Activated naive CD4-positive, alpha-beta T cell treated with anti-CD3 and anti-CD28 coated beads, Interleukin-2, amount 10 ng/mL, durations not matched to agents 7 days and 5 days (primary cell): ENCODE measurements around the gene SLC6A11.

ENCODE experiments used
- CTCF ChIA-PET: fragments of 350-600 bp; sonication (Branson Sonifier 250); formaldehyde crosslinking; loops from one replicate; lab custom pipeline; 2021; ENCODE audit warnings: antibody characterized with exemption; lab: Charles Lee
- DNase-seq: peaks from one replicate; pipeline ENCODE4 v3.0.0-alpha.2; 2020
- H3K27ac Mint-ChIP-seq: one replicate; pipeline ENCODE4 v1.8.0; 2021; ENCODE audit warnings: mild to moderate bottlenecking, moderate library complexity, mixed read lengths
- H3K27me3 Mint-ChIP-seq: one replicate; pipeline ENCODE4 v1.8.0; 2021; ENCODE audit warnings: mild to moderate bottlenecking, mixed read lengths
- H3K36me3 Mint-ChIP-seq: one replicate; pipeline ENCODE4 v1.8.0; 2021; ENCODE audit warnings: mixed read lengths
- H3K4me1 Mint-ChIP-seq: one replicate; pipeline ENCODE4 v1.8.0; 2021; ENCODE audit warnings: mixed read lengths
- H3K4me3 Mint-ChIP-seq: one replicate; pipeline ENCODE4 v1.8.0; 2021; ENCODE audit warnings: mild to moderate bottlenecking, moderate library complexity, mixed read lengths
- H3K9me3 Mint-ChIP-seq: one replicate; pipeline ENCODE4 v1.8.0; 2021; ENCODE audit warnings: mixed read lengths

SLC6A11 gene

DNA sequence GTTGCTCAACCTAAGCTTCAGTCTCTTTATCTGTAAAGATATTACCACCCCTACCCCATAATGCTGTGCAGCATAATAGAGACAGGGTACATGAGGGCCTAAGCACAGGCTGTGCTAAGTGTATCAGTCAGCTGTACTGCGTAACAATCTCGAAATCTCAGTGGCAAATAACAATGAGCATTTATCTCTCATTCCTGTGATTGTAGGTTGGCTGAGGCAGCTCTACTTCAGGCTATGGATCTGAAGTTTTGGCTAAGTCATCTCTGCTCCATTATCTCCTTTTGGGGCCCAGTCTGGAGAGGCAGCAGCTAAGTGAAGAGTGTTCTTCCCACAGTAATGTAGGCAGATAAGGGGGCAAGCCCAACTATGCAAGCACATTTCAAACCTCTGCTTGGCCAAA, 7.1 kb upstream of the SLC6A11 start:
- no peak overlapping the region for H3K4me3 Mint-ChIP-seq
- H3K36me3 Mint-ChIP-seq = no peaks in the 10 kb centered on the region
- H3K9me3 Mint-ChIP-seq = no peaks in the 10 kb centered on the region
- peaks cover 19% of the 10 kb centered on the region for H3K27me3 Mint-ChIP-seq
- CTCF ChIA-PET = interaction anchor here (1.5 kb wide), 1 partner anchor 51 kb away, joined by 3 read pairs; no protein-coding TSS in a partner anchor
- H3K27ac Mint-ChIP-seq = no peak overlapping the region
- DNase-seq = no peak
- no peaks in the 10 kb centered on the region for H3K4me1 Mint-ChIP-seq

DNA sequence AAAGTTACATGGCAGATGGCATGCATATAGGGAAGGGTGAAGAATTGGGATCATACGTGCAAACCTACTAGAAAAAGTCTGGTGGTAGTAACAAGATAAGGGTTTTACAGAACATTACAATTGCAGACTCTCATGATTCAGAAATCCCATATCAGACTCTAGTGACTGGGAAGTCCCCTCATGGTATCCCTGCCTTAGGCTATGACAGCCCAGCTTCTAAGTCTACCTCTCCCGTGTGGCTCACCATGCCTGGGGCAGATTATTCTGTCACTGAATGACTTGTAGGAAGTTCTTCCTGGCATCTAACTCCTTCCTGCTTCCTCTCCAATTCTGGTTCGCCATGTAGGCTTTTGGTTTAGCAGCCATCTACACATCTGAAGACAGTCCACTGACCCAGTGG, 5.7 kb upstream of the SLC6A11 start:
- no peak overlapping the region for H3K27ac Mint-ChIP-seq
- no peaks in the 10 kb centered on the region for H3K9me3 Mint-ChIP-seq
- H3K36me3 Mint-ChIP-seq = no peaks in the 10 kb centered on the region
- H3K27me3 Mint-ChIP-seq = peaks cover 30% of the 10 kb centered on the region
- no peaks in the 10 kb centered on the region for H3K4me1 Mint-ChIP-seq
- H3K4me3 Mint-ChIP-seq = no peak overlapping the region
- DNase-seq = no peak
- CTCF ChIA-PET = no interaction called here

GRCh38 chr3:10813425-10813824, 2.6 kb upstream of the SLC6A11 start:
- no peak overlapping the region for H3K4me3 Mint-ChIP-seq

GRCh38 chr3:10814623-10815022, 1.4 kb upstream of the SLC6A11 start:
- no peaks in the 10 kb centered on the region for H3K36me3 Mint-ChIP-seq
- no peak overlapping the region for H3K4me3 Mint-ChIP-seq
- no peaks in the 10 kb centered on the region for H3K9me3 Mint-ChIP-seq
- H3K4me1 Mint-ChIP-seq = no peaks in the 10 kb centered on the region
- H3K27me3 Mint-ChIP-seq = peaks cover 42% of the 10 kb centered on the region
- DNase-seq = no peak
- CTCF ChIA-PET = no interaction called here
- H3K27ac Mint-ChIP-seq = no peak overlapping the region

More at GRCh38 chr3:10813425-10813824, 2.6 kb upstream of the SLC6A11 start:
- H3K27me3 Mint-ChIP-seq = peaks cover 42% of the 10 kb centered on the region
- H3K36me3 Mint-ChIP-seq = no peaks in the 10 kb centered on the region
- H3K9me3 Mint-ChIP-seq = no peaks in the 10 kb centered on the region
- no peak for DNase-seq
- H3K27ac Mint-ChIP-seq = no peak overlapping the region
- CTCF ChIA-PET = no interaction called here
- H3K4me1 Mint-ChIP-seq = no peaks in the 10 kb centered on the region

DNA sequence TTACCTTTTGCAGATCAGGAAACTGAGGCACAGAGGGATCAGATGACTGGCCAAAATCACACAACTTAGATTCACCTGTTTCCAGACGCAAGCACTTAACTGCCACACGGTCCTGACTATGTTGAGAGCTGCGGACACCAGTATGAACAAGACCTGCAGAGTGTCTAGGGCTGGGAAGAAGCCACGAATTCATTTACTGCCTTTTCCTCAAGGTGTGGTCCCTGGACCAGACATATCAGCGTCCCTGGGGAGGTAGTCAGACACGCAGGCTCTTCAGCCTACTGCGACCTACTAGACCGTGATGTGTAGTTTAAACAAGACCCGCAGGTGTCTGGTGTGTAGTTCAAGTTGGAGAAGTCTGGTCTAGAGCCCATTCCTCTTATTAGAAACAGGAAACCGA, 541 bp upstream of the SLC6A11 start:
- Mint-ChIP-seq H3K27ac (no peak overlapping the region), H3K36me3 (no peaks in the 10 kb centered on the region), H3K27me3 (peaks cover 46% of the 10 kb centered on the region), H3K4me1 (no peaks in the 10 kb centered on the region), H3K9me3 (no peaks in the 10 kb centered on the region), H3K4me3 (no peak overlapping the region)
- DNase-seq = no peak
- CTCF ChIA-PET = no interaction called here

DNA sequence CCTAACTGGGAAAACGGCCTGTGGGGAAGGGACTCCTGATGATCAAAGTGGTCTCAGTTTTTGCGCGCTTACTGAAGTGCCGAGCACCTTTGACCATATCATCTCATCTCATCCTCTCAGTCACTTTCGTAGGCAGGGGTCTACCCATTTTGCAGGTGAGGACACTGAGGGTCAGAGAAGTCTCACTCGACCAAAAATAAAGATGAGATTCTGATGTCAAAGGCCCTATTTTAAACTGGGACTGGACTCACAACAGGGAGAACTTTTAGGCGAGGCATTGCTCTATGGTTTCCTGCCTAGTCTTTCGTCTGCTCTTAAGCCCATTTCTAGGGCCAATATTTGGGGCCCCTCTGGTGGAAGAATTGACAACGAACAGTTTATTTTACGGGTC, 830 bp downstream of the SLC6A11 start:
- DNase-seq = no peak
- Mint-ChIP-seq H3K9me3 (no peaks in the 10 kb centered on the region), H3K4me3 (no peak overlapping the region), H3K27ac (no peak overlapping the region), H3K36me3 (no peaks in the 10 kb centered on the region), H3K4me1 (no peaks in the 10 kb centered on the region), H3K27me3 (peaks cover 43% of the 10 kb centered on the region)
- CTCF ChIA-PET = no interaction called here

DNA sequence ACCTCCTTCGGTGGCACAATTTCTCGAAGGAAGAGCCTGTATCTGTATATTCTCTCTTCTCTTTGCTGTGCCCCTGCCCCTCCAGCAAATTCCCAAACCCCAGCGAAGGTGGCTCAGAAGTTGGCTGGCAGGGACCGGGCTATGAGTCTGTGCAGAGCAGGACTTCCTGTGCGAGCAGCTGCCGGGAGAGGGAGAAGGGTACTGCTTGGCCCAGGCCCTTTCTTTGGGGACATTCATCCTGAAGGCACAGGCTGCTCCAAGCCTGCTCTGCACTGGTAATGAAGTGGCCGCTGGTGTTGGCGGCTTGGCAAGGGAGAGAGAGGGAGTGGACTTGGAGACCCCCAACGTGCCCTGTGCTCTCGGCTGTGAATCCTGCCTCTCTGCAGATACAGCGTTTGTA, 1.5 kb downstream of the SLC6A11 start:
- Mint-ChIP-seq H3K9me3 (no peaks in the 10 kb centered on the region), H3K27ac (no peak overlapping the region), H3K27me3 (peaks cover 43% of the 10 kb centered on the region), H3K36me3 (no peaks in the 10 kb centered on the region), H3K4me1 (no peaks in the 10 kb centered on the region), H3K4me3 (no peak overlapping the region)
- DNase-seq = no peak
- CTCF ChIA-PET = no interaction called here

- no peak for DNase-seq
- Mint-ChIP-seq H3K36me3 (no peaks in the 10 kb centered on the region), H3K27me3 (peaks cover 16% of the 10 kb centered on the region), H3K4me1 (no peaks in the 10 kb centered on the region), H3K9me3 (no peaks in the 10 kb centered on the region), H3K4me3 (no peak overlapping the region), H3K27ac (no peak overlapping the region)
- CTCF ChIA-PET = no interaction called here
These were observed 6.0 kb downstream of the SLC6A11 start for GRCh38 chr3:10822055-10822454.

DNA sequence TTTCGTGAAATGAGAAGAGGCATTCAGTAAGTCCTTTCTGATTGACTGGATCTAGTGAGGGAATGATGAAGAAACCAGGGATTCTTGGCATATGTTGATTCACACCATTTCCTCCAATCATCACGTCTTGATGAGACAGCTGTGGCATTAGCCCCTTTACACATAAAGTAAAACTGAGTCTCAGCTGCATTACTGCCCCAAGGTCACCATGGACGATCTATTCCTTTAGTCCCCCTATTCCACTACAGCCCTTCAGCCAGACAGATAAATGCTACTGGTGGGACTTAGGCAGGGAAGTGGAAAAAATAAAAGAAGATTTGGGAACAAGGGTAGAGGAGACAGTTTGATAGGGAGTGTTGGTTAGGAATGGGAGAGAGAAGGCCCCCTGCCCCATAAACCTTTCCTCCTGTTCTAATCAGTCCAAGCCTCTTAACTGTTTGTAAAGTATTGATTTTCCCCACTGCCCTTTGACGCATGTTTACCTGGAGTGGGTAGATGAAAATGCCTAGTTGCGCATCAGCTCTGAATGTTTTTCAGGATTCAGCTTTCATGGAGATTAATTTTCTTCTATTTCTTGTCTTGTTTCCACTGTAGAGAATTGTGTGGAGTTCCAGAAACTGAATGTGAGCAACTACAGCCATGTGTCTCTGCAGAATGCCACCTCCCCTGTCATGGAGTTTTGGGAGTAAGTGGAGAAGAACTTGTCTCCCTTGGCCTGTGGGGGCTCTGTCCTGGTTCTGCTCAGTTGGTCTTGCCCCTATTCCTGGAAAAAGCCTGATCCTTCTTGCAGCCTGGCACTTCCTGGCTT, 6.9 kb downstream of the SLC6A11 start:
- Mint-ChIP-seq H3K27ac (no peak overlapping the region), H3K4me1 (no peaks in the 10 kb centered on the region), H3K4me3 (no peak overlapping the region), H3K36me3 (no peaks in the 10 kb centered on the region), H3K9me3 (no peaks in the 10 kb centered on the region), H3K27me3 (peaks cover 13% of the 10 kb centered on the region)
- DNase-seq = no peak
- CTCF ChIA-PET = no interaction called here

DNA sequence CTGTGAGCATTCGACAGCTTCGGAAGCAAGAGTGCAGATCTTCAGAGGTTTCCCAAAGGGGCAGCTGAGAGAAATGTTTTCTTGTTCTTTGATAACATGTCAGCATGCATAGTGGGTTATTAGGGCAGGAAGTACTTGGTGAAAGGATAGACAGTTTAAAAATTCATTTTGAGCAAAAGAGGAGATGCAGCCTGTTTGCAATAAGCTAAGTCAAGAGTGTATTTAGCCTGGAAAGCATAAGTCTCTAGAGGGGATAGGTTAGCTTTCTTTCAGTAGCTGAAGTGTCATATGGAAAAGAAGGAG, 7.4 kb downstream of the SLC6A11 start:
- H3K27me3 Mint-ChIP-seq = peaks cover 13% of the 10 kb centered on the region
- CTCF ChIA-PET = no interaction called here
- H3K9me3 Mint-ChIP-seq = no peaks in the 10 kb centered on the region
- H3K4me1 Mint-ChIP-seq = no peaks in the 10 kb centered on the region
- no peak overlapping the region for H3K4me3 Mint-ChIP-seq
- H3K27ac Mint-ChIP-seq = no peak overlapping the region
- DNase-seq = no peak
- H3K36me3 Mint-ChIP-seq = no peaks in the 10 kb centered on the region

DNA sequence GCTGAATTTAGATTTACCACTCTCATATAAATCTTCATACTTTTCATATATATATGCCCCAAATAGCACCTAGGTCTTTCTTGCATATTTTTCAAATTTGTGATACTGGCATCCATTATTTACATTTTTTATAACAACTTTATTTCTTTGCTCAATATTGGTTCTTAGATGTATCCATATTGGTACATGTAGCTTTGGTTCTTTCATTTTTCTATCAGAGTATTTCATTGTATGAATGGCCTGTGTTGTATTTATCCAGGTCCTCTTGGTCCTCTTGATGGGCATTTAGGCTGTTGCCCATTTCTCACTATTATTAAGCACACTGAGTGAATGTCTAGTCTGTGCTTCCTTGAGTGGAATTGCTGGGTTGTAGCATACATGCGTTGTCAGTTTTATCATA, 8.4 kb downstream of the SLC6A11 start:
- no peaks in the 10 kb centered on the region for H3K4me1 Mint-ChIP-seq
- H3K27me3 Mint-ChIP-seq = peaks cover 13% of the 10 kb centered on the region
- no peak overlapping the region for H3K27ac Mint-ChIP-seq
- no peaks in the 10 kb centered on the region for H3K9me3 Mint-ChIP-seq
- no peaks in the 10 kb centered on the region for H3K36me3 Mint-ChIP-seq
- no peak for DNase-seq
- CTCF ChIA-PET = interaction anchor here (0.5 kb wide), 1 partner anchor 1071 kb away, joined by 3 read pairs; no protein-coding TSS in a partner anchor
- H3K4me3 Mint-ChIP-seq = no peak overlapping the region

GRCh38 chr3:10833855-10834414, 17.9 kb downstream of the SLC6A11 start:
- H3K27me3 Mint-ChIP-seq = peaks cover 19% of the 10 kb centered on the region
- CTCF ChIA-PET = no interaction called here

DNA sequence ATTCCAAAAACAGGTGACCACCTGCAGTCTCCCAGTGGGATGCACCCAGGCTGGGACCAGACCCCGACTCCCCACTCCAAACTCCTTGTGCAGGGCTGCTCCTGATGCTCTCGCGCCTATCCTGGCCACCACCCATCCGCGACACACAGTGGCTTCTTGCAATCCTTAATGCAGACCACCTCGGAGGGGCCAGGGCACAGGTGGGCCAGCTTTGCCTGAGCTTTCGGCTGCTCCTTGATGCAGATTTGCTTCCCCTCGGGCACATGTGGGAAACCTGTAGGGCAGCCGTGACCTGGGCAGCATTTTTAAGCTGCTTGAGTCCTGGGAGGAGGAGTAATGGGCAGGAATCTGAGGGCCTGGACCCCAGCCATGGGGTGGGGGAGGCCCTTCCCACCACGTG, 18.9 kb downstream of the SLC6A11 start:
- Mint-ChIP-seq H3K36me3 (no peaks in the 10 kb centered on the region), H3K4me3 (no peak overlapping the region), H3K4me1 (no peaks in the 10 kb centered on the region), H3K27me3 (peaks cover 19% of the 10 kb centered on the region), H3K27ac (no peak overlapping the region), H3K9me3 (no peaks in the 10 kb centered on the region)
- CTCF ChIA-PET = no interaction called here
- DNase-seq = no peak

More at GRCh38 chr3:10833855-10834414, 17.9 kb downstream of the SLC6A11 start:
- Mint-ChIP-seq H3K36me3 (no peaks in the 10 kb centered on the region), H3K27ac (no peak overlapping the region), H3K9me3 (no peaks in the 10 kb centered on the region), H3K4me3 (no peak overlapping the region), H3K4me1 (no peaks in the 10 kb centered on the region)
- no peak for DNase-seq

DNA sequence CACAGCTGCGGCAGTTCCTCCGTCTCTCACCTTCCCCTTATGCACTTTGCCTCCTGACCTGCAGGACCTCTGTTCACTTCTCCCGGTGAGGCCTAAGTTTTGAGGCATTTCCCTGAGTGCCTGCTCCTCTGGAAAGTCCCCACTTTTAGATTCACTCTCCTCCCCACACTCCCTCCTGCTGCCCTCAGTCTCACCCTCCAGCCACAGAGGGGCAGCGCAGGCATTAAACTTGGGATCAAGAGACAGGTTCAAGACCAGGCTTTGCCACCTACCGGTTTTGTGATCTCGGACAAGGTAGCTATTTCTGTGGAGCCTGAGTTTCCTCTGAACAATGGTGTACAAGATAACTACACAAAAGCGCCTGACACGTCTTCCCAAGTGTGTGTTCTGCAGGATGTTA, 19.4 kb downstream of the SLC6A11 start:
- no peak for DNase-seq
- H3K27me3 Mint-ChIP-seq = peaks cover 17% of the 10 kb centered on the region
- H3K9me3 Mint-ChIP-seq = no peaks in the 10 kb centered on the region
- no peak overlapping the region for H3K4me3 Mint-ChIP-seq
- H3K27ac Mint-ChIP-seq = no peak overlapping the region
- H3K4me1 Mint-ChIP-seq = no peaks in the 10 kb centered on the region
- CTCF ChIA-PET = no interaction called here
- H3K36me3 Mint-ChIP-seq = no peaks in the 10 kb centered on the region

DNA sequence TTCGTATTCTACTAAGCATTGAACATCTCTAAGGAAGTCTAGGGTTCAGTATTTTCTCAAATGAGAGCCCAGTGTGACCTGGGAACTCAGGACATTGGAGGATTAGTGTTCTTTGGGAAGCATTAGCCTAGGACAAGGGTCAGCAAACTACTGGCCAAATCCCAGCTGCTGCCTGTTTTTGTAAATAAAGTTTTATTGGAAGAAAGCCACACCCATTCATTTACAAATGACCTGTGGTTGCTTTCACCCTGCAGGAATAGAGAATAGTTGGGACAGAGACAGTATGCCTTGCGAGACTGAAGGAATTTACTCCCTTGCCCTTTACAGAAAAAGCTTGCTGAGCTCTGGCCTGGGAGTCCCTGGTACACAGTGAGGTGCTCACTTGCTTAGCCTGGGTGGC, 20.6 kb downstream of the SLC6A11 start:
- no peak overlapping the region for H3K27ac Mint-ChIP-seq
- H3K36me3 Mint-ChIP-seq = no peaks in the 10 kb centered on the region
- H3K9me3 Mint-ChIP-seq = no peaks in the 10 kb centered on the region
- H3K4me1 Mint-ChIP-seq = no peaks in the 10 kb centered on the region
- no peak overlapping the region for H3K4me3 Mint-ChIP-seq
- DNase-seq = no peak
- CTCF ChIA-PET = no interaction called here
- peaks cover 15% of the 10 kb centered on the region for H3K27me3 Mint-ChIP-seq
